Stimulated activated effector memory CD8-positive, alpha-beta T cell treated with anti-CD3 and anti-CD28 coated beads, Interleukin-12 subunit alpha, Interleukin-12 subunit beta, amount 100 ng/mL, for 72 hours (primary cell): ENCODE measurements around the gene PDE4C.
A peak's percentile ranks its signal among the peaks of the same experiment; 100 is the strongest.

Source experiments
- ATAC-seq: fragments of 150-1000 bp; cut with Tn5 transposase; 2 replicates; pipeline ENCODE4 v1.10.0; 2021
- DNase-seq, 2 donors: peaks; one replicate each; pipeline ENCODE4 v3.0.0; 2021 to 2022; ENCODE audit warnings: low spot score in 2 of 2
- H3K27ac Mint-ChIP-seq: one replicate; pipeline ENCODE4 v1.8.0; 2022; ENCODE audit warnings: mild to moderate bottlenecking, mixed read lengths
- H3K36me3 Mint-ChIP-seq: one replicate; pipeline ENCODE4 v1.8.0; 2022; ENCODE audit warnings: mild to moderate bottlenecking, mixed read lengths
- H3K4me1 Mint-ChIP-seq: one replicate; pipeline ENCODE4 v1.8.0; 2022; ENCODE audit warnings: mixed read lengths
- H3K4me3 Mint-ChIP-seq: one replicate; pipeline ENCODE4 v1.8.0; 2022; ENCODE audit warnings: mild to moderate bottlenecking, mixed read lengths
- H3K9me3 Mint-ChIP-seq: one replicate; pipeline ENCODE4 v1.8.0; 2022; ENCODE audit warnings: mixed read lengths

The PDE4C gene

DNA sequence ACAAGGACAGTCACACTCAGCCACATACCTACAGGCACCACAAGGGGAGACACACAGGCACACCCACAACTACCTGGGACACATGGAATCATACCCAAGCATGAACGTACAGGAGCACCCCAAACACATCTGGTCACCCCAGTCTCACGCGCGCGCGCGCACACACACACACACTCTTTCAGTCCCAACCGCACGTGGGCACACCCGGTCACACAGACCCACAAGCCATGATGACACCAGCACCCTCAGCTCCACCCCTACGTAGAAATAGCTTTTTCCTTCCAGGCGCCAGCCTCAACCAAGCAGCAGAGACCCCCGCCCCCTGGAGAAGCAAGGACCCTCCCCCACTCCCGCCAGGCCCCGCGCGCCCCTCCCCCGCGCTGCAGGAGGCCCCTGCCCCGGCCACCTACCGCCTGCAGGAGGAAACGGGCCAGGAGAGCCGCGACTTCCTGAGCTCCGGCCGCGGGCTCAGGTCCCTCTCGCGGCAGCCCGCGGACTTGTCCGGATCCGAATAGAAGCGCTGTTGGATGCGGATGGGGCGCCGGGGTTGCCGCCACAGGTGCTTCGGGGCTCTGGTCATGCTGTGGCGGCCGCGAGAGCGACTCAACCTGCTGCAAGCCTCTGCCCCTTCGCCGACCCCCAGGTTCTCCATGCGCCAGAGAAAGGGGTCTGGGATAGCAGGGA is 6.4 kb upstream of the PDE4C start:
- DNase-seq (no peak), ATAC-seq (peak; percentile 59)
- Mint-ChIP-seq H3K4me3 (no peak overlapping the region), H3K27ac (no peak overlapping the region), H3K36me3 (no peaks in the 10 kb centered on the region), H3K4me1 (peaks cover 18% of the 10 kb centered on the region), H3K9me3 (no peaks in the 10 kb centered on the region)

DNA sequence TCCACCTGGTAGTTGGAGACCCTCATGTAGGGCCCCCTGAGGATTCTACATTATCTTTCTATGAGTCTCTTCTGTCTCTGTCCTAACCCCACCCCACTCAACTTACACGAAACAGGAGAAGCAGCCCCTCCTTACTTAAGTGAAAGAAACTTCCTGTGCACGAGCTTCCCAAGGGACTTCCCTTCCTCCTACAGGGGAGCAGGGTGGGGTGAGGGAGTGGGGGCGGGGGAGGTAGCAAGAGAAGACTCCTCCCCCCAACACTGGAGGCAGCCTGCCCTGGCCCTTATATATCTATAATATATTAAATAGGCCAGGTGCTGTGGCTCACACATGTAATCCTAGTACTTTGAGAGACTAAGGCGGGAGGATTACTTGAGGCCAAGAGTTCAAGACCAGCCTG is 5.5 kb upstream of the PDE4C start:
- H3K4me1 Mint-ChIP-seq = peaks cover 25% of the 10 kb centered on the region

DNA sequence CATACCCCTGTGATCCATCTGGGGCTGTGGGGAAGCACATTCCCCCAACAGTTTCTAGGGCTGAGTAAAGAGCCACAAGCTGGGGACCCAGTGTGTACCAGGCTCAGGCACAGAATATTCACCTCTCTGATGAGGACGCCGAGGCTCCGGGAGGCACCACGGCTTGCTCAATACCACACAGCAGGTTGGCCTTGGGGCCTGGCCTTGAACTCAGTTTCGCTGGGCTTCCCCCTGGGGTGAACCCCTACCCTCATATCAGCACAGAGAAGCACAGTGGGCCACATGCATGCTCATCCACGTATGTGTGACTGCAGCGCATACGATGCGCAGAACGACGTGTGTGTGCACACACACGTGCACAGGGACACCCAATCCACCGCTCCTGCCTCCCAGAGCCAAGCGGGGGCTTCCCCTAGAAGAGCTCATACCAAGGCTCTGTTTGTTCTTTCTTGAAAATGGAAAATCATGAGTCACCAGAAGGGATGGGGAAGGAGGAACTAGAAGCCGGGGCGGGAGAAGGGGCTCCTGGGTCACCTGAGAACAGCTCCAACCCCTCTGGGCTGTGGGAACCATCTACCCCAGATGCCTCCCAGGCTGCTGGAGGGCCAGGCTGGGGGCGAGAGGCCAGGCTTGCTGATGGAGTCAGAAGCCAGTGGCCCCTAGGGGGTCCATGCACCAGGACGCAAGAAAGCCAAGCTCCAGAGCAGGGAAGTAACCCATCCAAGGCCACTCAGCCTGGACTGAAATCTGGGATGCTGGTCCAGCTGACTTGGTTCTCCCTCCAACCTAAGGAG is 4.9 kb upstream of the PDE4C start:
- no peak for ATAC-seq
- no peak overlapping the region for H3K27ac Mint-ChIP-seq
- no peak overlapping the region for H3K4me3 Mint-ChIP-seq
- no peaks in the 10 kb centered on the region for H3K9me3 Mint-ChIP-seq
- H3K36me3 Mint-ChIP-seq = no peaks in the 10 kb centered on the region
- H3K4me1 Mint-ChIP-seq = peaks cover 25% of the 10 kb centered on the region
- DNase-seq = no peak

More for the DNA sequence above, 5.5 kb upstream of the PDE4C start:
- Mint-ChIP-seq H3K36me3 (no peaks in the 10 kb centered on the region), H3K27ac (no peak overlapping the region), H3K4me3 (no peak overlapping the region), H3K9me3 (no peaks in the 10 kb centered on the region)
- no peak for DNase-seq
- ATAC-seq = no peak

DNA sequence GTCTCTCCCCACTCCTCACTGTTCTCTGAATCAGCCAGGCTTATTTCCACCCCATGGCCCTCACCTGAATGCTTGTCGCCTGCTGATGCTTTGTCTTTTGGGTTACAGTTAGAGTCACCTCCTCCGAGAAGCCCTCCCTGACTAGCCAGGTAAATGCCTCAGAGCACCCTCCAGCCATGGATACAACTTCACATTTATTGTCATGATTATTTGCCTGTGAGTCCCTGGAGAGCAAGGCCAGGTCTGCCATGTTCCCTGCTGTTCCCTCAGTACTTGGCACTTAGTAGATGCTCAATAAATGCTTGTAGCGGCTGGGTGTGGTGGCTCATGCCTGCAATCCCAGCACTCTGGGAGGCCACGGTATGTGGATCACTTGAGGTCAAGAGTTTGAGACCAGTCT is 3.7 kb upstream of the PDE4C start:
- Mint-ChIP-seq H3K4me3 (no peak overlapping the region), H3K36me3 (no peaks in the 10 kb centered on the region), H3K4me1 (peaks cover 36% of the 10 kb centered on the region), H3K9me3 (no peaks in the 10 kb centered on the region), H3K27ac (no peak overlapping the region)
- ATAC-seq (no peak), DNase-seq (no peak)

DNA sequence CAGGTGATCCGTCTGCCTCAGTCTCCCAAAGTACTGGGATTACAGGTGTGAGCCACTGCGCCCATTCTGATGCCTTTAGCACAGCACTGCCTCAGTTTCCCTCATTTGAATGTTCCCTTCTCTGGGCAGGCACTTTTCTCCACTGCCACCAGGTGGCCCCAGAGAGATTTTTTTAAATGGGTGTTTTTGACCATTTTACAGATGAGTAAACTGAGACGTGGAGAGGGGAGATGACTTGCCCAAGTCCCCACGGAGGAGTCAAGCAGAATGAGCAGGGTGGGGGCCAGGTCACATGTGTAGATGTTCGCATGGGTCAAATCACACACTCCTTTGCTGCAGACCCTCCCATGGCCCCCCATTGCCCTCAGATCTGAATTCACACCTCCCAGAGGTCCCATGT is 3.2 kb upstream of the PDE4C start:
- no peak overlapping the region for H3K4me3 Mint-ChIP-seq
- DNase-seq (no peak), ATAC-seq (no peak)
- peaks cover 41% of the 10 kb centered on the region for H3K4me1 Mint-ChIP-seq
- H3K27ac Mint-ChIP-seq = no peak overlapping the region
- peaks cover 3% of the 10 kb centered on the region for H3K36me3 Mint-ChIP-seq
- H3K9me3 Mint-ChIP-seq = no peaks in the 10 kb centered on the region

DNA sequence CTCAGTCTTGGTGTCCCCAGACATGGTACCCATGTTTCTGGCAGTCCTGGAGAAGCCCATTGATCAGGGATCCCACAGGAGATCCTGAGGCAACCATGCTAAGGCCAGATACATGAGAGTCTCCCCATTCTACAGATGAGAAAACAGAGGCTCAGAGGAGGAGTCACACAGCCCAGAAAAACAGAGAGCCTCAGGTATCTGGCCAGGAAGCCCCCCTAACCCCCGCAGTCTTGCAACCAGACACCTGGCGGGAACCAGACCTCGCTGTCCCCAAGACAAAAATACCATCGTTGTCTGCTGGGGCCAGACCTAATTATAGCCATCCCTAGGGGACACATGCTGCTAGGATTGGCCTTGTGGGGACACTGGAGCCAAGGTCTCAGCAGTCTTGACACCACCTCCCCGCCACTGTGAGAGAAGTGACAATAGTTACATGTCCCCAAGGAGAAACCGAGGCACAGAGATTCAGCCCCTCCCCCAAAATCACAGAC is 1.6 kb upstream of the PDE4C start:
- Mint-ChIP-seq H3K36me3 (peaks cover 11% of the 10 kb centered on the region), H3K4me3 (no peak overlapping the region), H3K27ac (peak overlapping the region; percentile 15), H3K9me3 (no peaks in the 10 kb centered on the region), H3K4me1 (peaks cover 42% of the 10 kb centered on the region)
- no peak for ATAC-seq
- no peak for DNase-seq

DNA sequence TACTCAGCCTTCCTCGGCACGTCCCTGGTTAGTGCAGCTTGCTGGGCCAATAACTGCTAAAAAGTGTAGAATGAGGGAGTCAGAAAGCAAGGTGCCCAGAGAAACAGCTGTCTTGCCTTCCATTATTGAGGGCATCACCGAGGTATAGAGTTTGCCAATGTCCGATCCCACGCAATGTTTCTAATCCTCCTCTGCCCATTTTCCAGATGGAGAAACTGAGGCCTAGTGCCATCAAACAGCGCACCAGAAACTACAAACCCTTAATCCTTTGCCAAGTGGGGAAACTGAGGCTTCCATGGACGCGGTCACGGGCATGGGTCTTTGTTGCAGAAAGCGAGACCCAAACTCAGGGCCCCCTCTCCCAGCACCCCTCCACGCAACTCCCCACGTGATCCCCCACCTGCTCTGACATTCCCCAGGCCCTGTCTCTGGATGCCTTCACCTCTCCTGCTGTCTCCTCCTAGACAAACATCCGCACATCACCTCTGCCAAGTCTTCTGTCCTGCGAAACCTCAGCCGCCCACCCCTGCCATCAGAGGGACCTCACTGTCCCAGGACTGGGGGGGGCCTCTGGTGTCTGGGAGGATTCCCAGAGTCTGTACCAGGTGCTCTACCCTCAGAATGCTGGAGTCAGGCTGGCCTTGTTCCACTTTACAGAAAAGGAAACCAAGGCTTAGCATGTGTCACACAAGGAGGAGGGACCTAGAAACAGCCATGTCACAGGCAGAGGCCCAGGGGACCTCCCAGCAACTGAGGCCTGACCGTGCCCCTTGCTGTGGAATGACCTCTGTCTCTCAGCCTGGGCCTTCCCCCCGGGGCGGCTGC is 930 bp upstream of the PDE4C start:
- ATAC-seq = no peak
- H3K27ac Mint-ChIP-seq = peak overlapping the region; percentile 15
- H3K36me3 Mint-ChIP-seq = peaks cover 11% of the 10 kb centered on the region

DNA sequence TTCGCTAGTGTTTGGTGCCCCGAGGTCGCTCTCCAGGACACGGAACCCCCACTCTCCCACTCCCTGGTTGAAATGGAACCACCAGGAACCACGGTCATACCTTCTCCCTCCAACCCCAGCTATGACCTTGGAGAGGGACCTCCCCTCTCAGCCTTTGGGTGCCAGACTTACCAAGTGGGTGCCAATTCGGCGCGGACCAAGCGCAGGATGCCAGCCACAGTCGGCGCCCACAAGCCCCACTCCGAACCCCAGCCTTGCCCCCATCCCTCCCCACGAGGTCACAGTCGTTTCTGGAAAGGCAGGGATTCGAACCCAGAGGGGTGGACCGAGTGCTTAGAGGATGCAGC is 910 bp downstream of the PDE4C start:
- Mint-ChIP-seq H3K4me1 (peaks cover 39% of the 10 kb centered on the region), H3K36me3 (peaks cover 11% of the 10 kb centered on the region), H3K4me3 (peak overlapping the region; percentile 91), H3K9me3 (no peaks in the 10 kb centered on the region), H3K27ac (no peak overlapping the region)
- ATAC-seq (no peak), DNase-seq (no peak)

More for the DNA sequence above, 930 bp upstream of the PDE4C start:
- no peak for DNase-seq
- Mint-ChIP-seq H3K4me1 (peaks cover 37% of the 10 kb centered on the region), H3K4me3 (peak overlapping the region; percentile 91), H3K9me3 (no peaks in the 10 kb centered on the region)

DNA sequence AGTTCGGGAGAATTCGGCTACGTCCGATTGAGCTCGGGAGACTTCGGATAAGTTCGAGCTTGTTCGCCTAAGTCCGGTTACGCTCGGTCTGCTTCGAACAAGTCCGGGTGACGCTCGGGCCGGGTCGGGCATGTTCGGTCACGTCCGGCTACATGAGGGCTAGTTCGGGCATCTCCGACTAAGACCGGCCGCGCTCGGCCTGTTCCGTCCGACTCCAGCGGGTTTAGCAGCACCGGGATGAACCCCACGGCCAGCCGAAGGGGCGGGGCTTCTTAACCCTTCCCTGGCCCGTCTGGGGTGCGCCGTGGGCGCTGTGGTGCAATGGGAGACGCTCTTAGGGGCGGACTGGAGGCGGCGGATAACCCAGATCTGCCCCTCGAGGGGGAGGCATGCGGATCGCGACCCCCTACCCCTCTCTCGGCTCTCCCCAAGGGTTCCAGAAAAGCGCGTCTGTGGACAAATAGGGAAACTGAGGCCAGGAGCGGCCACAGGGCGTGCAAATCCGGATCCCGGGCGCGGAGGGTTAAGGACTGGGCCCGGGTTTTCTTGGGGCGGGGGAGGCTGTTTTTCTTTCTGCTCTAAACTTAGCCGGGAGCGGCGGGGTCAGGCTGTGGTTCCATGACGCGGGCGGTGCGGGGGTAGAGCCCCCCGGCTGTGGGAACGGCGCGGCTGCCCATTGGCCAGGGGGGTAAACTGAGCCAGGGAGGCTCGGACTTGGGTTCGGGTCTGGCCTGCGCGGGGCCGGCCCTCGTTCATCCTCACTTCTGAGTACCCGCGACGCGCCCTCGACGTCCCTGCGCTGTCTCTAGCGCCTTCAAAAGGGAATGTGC is 1.5 kb downstream of the PDE4C start:
- ATAC-seq = peak; percentile 97
- no peaks in the 10 kb centered on the region for H3K9me3 Mint-ChIP-seq
- DNase-seq = peak; percentile 87 to 96
- peaks cover 42% of the 10 kb centered on the region for H3K4me1 Mint-ChIP-seq
- H3K27ac Mint-ChIP-seq = peak overlapping the region; percentile 91
- peaks cover 11% of the 10 kb centered on the region for H3K36me3 Mint-ChIP-seq
- peak overlapping the region; percentile 91 for H3K4me3 Mint-ChIP-seq

DNA sequence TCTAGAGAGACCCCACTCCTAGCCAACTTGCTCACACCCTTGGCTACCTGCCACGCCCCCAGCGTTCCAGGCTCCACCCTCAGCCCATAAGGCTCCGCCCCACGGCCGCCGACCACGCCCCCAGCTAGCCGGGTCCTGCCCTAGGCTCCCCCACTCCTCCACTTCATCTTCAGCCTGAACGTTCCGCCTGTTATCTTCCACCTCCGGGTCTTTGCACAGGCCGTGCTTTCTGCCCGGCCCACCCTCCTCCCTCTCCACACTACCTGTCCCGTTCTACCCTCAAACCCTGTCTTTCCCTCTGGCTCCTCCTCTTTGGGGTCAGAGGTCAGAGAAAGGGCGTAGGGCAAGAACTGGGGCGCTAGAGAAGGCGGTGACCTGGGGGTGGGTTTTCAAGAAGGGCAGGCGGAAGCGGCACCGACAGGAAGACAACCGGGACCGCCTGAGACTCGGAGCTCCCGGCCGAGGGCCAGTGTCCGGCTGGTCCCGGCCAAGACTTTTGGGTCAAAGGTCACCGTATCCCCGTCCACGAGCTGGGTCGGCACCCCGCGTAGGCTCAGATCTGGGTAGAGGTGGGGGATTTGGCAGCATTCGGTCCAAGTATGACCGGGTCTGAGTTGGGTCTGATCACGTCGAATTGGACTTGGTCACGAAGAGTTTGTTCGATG is 2.2 kb downstream of the PDE4C start:
- Mint-ChIP-seq H3K9me3 (no peaks in the 10 kb centered on the region), H3K36me3 (peaks cover 11% of the 10 kb centered on the region), H3K4me3 (peak overlapping the region; percentile 91), H3K4me1 (peaks cover 43% of the 10 kb centered on the region), H3K27ac (peak overlapping the region; percentile 91)
- ATAC-seq (peak; percentile 20), DNase-seq (peak; percentile 33 to 78)

DNA sequence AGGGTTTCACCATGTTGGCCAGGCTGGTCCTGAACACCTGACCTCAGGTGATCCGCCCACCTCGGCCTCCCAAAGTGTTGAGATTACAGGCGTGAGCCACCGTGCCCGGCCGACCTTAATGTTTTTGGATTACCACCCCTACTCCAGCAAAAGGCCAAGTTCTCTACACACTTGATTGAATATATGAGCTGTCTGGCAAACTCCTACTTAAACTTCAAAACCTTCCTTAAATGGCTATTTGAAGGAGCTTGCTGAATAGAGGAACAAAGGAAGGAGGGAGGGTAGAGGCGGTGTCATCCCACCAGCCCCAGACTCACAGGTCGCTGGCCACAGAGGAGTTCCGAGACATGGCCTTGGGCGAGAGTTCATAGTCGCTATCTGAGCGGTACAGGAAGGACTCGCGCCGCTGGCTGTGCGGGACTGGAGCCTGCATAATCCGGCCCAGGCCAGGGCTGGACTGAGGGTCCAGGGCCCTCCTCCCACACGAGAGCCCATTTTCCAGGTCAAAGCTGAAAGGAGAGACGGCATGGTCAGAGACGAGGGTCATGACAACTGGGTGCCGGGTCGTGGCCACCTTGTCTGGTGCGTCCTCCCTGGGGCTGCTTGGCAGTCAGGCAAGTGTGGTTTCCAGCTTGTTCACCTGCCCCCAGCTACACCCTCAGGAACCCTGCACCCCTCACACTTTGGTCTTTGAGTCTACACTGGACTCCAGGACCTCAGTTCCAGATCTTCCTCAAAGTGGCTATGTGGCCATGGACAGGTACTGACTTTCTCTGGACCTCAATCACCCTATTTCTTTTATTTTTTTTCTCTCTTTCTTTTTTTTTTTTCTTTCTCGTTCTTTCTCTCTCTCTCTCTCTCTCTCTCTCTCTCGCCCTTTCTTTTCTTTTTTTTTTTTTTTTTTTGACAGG is 4.2 kb downstream of the PDE4C start:
- Mint-ChIP-seq H3K27ac (no peak overlapping the region), H3K4me1 (peaks cover 38% of the 10 kb centered on the region), H3K36me3 (peaks cover 11% of the 10 kb centered on the region), H3K9me3 (no peaks in the 10 kb centered on the region), H3K4me3 (no peak overlapping the region)
- DNase-seq (no peak), ATAC-seq (no peak)

DNA sequence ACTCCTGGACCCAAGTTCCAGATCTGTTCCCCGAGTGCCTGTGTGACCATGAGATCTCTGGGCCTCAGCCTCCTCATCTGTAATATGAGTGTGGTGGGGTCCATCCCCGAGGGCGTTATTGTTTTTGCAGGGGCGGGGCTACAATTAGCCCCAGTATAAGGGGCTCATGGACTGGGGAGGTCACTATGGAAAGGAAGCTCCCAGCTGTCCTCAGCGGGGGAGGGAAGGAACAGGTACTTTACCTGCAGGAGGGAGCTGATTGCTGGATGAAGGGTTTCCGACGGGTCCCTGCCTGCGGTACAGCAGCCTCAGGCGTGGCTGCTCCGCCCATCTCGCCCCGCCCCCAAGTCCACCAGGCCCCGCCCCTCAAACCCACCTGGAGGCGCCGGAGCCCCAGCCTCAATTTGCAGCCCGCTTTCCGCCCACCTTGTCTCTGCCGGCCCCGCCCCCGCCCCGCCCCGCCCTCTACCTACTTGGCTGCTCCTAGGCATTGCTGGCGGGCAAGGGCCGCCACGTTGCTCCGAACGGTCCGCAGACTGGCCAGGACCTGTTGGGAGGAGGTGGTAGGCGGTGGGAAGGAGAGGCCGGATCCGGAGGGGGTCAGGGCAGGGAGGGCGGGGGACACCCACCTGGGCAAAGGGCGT is 5.5 kb downstream of the PDE4C start:
- ATAC-seq (no peak), DNase-seq (no peak)
- Mint-ChIP-seq H3K27ac (no peak overlapping the region), H3K4me3 (no peak overlapping the region), H3K36me3 (peaks cover 11% of the 10 kb centered on the region), H3K9me3 (no peaks in the 10 kb centered on the region), H3K4me1 (peaks cover 33% of the 10 kb centered on the region)

DNA sequence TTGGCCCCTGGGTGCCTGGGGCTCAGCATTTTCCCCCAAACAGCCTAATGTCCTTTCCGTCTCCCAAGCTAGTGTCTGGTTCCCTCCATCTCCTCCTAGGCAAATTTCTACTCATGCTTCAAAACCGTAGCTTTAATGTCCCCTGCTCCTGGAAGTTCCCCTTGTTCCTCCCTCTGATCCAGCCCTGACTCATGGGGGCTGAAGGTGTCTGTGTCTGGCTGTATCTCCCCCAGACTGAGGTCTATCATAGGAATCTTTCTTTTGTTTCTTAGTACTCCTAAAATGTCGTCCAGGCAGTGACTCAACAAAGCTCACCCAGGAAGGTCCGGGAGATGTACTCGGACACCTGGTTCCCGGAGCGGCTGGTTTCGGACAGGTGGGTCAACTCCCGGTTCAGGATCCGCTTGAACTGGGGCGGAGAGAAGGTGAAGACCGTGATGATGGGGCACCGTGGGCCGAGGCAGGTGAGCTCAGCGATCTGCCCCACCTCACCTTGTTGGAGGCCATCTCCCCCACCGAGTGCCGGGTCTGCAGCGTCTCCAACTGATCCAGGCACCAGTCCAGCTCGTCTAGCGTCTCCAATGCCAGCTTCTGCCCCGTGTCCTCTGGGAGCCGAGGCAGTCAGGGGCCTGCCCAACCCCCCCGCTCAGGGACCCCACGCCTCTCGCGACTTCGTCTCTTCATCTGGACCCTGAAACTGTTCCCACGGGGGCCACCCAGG is 6.2 kb downstream of the PDE4C start:
- Mint-ChIP-seq H3K27ac (peak overlapping the region; percentile 5), H3K36me3 (peaks cover 11% of the 10 kb centered on the region), H3K4me1 (peaks cover 29% of the 10 kb centered on the region), H3K9me3 (no peaks in the 10 kb centered on the region), H3K4me3 (no peak overlapping the region)
- DNase-seq = no peak
- ATAC-seq = no peak
